GM10266 (cell line): ENCODE measurements around the gene FBN2.

Source experiments
- DNase-seq: peaks from one replicate; pipeline ENCODE4 v3.0.0; 2012; ENCODE audit errors: extremely low spot score
- TF ChIP-seq, protein P1 (sequence below): IDR thresholded peaks from 2 replicates; pipeline ENCODE4 v1.5.1; 2012; ENCODE audit warnings: mild to moderate bottlenecking, low read depth; ENCODE audit not compliant: control insufficient read depth, insufficient read depth; ENCODE audit errors: missing control alignments

Gene FBN2

DNA sequence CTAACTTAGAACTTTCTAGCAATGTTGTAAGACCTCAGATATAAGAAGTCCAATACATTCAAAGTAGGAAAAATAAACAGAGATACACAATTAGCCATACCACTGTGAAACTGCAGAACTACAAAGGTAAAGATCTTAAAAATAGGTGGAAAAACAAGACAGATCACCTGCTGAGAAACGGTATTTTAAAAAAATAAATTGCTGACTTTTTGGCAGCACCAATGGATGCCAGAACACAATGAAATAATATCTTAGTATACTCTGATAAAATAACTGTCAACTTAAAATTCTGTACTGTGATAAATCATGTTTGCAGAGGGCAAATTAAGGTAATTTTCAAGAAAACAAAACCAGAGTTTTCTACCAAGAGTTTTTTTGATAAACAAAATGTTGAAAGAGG, 138.9 kb downstream of the FBN2 start:
- DNase-seq, result no peak
- TF ChIP-seq, protein P1, sequence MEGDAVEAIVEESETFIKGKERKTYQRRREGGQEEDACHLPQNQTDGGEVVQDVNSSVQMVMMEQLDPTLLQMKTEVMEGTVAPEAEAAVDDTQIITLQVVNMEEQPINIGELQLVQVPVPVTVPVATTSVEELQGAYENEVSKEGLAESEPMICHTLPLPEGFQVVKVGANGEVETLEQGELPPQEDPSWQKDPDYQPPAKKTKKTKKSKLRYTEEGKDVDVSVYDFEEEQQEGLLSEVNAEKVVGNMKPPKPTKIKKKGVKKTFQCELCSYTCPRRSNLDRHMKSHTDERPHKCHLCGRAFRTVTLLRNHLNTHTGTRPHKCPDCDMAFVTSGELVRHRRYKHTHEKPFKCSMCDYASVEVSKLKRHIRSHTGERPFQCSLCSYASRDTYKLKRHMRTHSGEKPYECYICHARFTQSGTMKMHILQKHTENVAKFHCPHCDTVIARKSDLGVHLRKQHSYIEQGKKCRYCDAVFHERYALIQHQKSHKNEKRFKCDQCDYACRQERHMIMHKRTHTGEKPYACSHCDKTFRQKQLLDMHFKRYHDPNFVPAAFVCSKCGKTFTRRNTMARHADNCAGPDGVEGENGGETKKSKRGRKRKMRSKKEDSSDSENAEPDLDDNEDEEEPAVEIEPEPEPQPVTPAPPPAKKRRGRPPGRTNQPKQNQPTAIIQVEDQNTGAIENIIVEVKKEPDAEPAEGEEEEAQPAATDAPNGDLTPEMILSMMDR, result no peak

DNA sequence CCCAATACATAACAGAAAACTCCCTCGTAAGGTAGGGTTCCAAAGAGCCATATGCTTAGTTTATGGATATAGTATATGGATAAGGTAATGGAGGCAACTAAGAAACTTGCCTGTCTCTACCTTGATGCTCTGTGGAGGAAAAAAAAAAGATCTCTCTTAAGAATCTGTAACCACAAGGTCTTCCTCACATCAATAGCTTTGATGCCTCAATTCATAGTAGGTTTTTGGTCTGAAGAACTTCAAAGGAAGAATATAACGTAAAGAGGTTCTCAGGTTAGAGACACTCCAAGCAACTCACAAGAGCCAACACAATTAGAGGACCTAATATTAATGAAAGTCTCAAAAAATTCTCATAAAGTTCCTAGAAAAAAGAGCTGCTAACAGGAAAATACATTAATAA, 140.2 kb downstream of the FBN2 start:
- TF ChIP-seq, protein P1, result no peak
- DNase-seq, result no peak

GRCh38 chr5:128395073-128395472, 143.0 kb downstream of the FBN2 start:
- TF ChIP-seq, protein P1, result no peak
- no peak for DNase-seq

DNA sequence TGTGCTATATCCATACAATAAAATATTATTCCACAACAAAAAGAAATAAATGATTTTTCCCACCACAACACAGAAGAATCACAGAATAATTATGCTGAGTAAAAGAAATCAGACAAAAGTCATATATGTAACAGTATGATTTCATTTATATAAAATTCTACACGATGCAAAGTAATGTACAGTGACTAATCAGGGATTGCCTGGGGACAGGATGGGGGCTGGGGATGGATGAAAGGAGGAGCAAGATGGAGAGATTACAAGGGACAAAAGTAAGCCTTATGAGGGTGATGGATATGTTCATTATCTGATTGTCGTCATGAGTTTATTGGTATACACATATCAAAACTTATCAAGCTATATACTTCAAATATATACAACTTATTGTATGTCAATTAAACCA, 154.0 kb downstream of the FBN2 start:
- no peak for DNase-seq
- TF ChIP-seq, protein P1, result no peak

DNA sequence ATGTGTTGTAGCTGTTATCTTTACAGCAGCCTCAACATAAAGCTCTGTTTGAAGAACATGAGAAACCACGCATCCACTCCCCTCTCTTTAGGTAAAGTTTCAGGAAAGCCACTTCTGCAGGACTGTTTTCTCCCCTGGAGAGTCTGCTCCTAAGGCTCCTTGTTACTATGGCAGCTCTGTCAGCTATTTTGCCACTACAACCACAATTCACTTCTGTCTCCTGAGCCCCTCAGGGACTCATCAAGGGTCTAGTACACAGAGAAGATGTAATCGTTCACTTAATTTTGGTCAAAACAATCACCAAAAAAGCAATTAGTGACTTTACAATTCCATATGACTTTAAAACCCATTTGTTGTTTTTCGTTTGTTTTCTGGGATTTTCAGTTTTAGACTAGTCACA, 157.7 kb downstream of the FBN2 start:
- TF ChIP-seq, protein P1, result no peak
- no peak for DNase-seq

DNA sequence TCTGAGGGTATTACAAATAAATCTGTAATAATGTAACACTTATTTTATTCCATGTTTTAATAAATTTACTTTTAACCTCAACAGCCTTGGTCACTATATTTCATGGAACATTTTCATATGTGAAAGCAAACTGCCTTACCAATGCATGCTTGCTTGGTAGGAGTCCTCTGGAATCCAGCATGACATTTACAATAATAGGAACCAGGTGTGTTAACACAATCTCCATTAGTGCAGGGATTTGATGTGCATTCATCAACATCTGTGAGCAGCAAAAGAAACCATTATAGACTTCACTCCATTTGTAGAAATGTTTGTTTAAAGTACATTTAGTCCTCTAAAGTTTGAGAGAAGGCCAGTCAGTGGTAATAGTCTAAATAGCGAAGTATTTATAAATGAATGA, 159.4 kb downstream of the FBN2 start:
- TF ChIP-seq, protein P1, result no peak
- no peak for DNase-seq

DNA sequence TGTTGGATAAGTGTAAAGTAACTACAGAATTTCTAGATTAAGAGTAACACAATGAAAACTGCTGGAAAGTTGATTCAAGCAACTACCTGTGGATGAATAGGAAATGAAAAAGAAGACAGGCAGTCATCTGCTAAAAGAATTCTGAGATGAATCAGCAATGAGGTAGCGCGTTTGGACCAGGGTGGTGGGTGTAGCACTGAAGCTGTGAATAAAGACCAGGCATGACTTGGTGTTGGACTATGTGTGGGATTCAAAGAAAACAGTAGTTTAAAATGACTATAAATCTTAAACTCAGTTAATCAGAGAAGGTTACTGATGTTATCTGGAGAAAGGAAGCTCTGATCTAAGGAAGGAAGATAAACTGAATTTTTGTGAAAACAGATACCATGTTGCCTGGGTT, 159.8 kb downstream of the FBN2 start:
- DNase-seq, result no peak
- TF ChIP-seq, protein P1, result no peak

DNA sequence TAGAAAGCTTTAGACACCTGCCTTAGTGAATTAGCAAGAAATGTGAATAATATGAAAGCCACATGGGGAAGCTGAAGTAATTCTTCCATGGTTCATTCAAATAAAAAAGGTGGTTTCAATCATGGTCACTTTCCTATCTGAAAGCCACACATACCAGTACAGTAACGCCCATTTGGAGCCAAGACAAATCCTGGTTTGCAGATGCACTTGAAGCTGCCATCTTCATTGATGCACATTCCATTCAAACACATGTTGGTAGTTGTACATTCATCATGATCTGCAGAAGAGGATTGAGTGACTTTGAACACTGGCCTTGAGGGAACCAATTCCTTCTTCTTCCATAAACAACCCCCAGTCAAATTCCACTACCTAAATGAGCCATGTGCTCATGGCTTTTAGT, 161.5 kb downstream of the FBN2 start:
- TF ChIP-seq, protein P1, result no peak
- no peak for DNase-seq
